Spleen (tissue), 11 donors: ENCODE data around the gene SFXN5. TPM values are rescaled to one million over a fixed set of nuclear protein-coding genes. Genes with fewer than 3 reads are reported as not detected.

Experiments used
- DNase-seq: peaks from one replicate; pipeline ENCODE4 v3.0.0-alpha.2; 2020
- H3K27ac ChIP-seq, 8 donors: fragments of 200-600 bp; sonication (generic) in 7 of 8; 1 replicate in 4 of 8; 2 replicates in 4 of 8; pipeline versions ENCODE4 v1.5.0 to v1.8.0; 2016 to 2021; ENCODE audit warnings: inconsistent platforms in 4 of 8, mild to moderate bottlenecking in 4 of 8, moderate library complexity in 1 of 8
- H3K27me3 ChIP-seq, 7 donors: fragments of 200-600 bp; sonication (generic) in 6 of 7; replicated peaks in 1 of 7; 1 replicate in 4 of 7; 2 replicates in 3 of 7; pipeline versions ENCODE4 v1.5.0 to v1.8.0; 2016 to 2021; ENCODE audit warnings: inconsistent platforms in 3 of 7, mild to moderate bottlenecking in 1 of 7
- H3K36me3 ChIP-seq, 6 donors: fragments of 200-600 bp; sonication (generic) in 5 of 6; 1 replicate in 4 of 6; 2 replicates in 2 of 6; pipeline versions ENCODE4 v1.5.0 to v1.8.0; 2016 to 2021; ENCODE audit warnings: inconsistent platforms in 2 of 6
- H3K4me1 ChIP-seq, 6 donors: fragments of 200-600 bp; sonication (generic) in 5 of 6; 1 replicate in 3 of 6; 2 replicates in 3 of 6; pipeline versions ENCODE4 v1.5.0 to v1.8.0; 2016 to 2021; ENCODE audit warnings: inconsistent platforms in 3 of 6
- H3K4me3 ChIP-seq, 8 donors: fragments of 200-600 bp; sonication (generic) in 7 of 8; 1 replicate in 4 of 8; 2 replicates in 4 of 8; pipeline versions ENCODE4 v1.5.0 to v1.8.0; 2016 to 2021; ENCODE audit warnings: inconsistent platforms in 4 of 8, mild to moderate bottlenecking in 4 of 8, moderate library complexity in 2 of 8
- H3K9me3 ChIP-seq, 8 donors: fragments of 200-600 bp; sonication (generic) in 7 of 8; 1 replicate in 4 of 8; 2 replicates in 4 of 8; pipeline versions ENCODE4 v1.5.0 to v1.8.0; 2016 to 2021; ENCODE audit warnings: inconsistent platforms in 4 of 8
- CTCF ChIP-seq, 11 experiments: fragments of 200-600 bp in 7 of 11; fragments of 450-650 bp in 4 of 11; sonication (generic) in 4 of 11; IDR thresholded peaks in 8 of 11; conservative IDR thresholded peaks in 3 of 11; 1 replicate in 7 of 11; 2 replicates in 4 of 11; pipeline versions ENCODE4 v1.4.0 to v1.8.0; 2016 to 2021; ENCODE audit warnings: antibody characterized with exemption in 11 of 11, inconsistent platforms in 4 of 11, mild to moderate bottlenecking in 1 of 11
- POLR2A ChIP-seq, 3 donors: fragments of 450-650 bp; IDR thresholded peaks; one replicate each; pipeline ENCODE4 v1.5.1; 2017; ENCODE audit warnings: antibody characterized with exemption in 3 of 3, mild to moderate bottlenecking in 1 of 3
- POLR2AphosphoS5 ChIP-seq, 3 donors: sonication (generic); formaldehyde crosslinking; IDR thresholded peaks; one replicate each; pipeline ENCODE4 v1.5.1; 2017; ENCODE audit warnings: antibody characterized with exemption in 3 of 3
- WGBS, 5 donors: extraction: QIAGEN DNeasy Blood & Tissue Kit in 3 of 5; methylation state at CpG; one replicate each; pipeline versions ENCODE4 v1.1.5 to v1.1.7; 2013 to 2018; 5-methylcytosine and 5-hydroxymethylcytosine counted together
- intact Hi-C: fragments of 100-400 bp; cut with DNase I; formaldehyde crosslinking; loops from one replicate; pipeline ENCODE4 v1.15.0; 2023; ENCODE audit warnings: low total_unique reads
- polyA plus RNA-seq, 3 donors: library from polyadenylated mRNA; stranded (reverse); fragments of 200-250 nt; gene quantifications; one replicate each; pipeline ENCODE4 v1.2.1, GENCODE V29; 2013
- total RNA-seq, 7 donors: library from RNA; depleted of rRNA in 3 of 7; stranded (reverse); fragments of >200 nt in 3 of 7; fragmentation: NEBNext Ultra II Directional in 4 of 7; extraction: Animal tissue kit (Norgen Biotek cat#: 25700) in 4 of 7; gene quantifications; one replicate each; pipeline versions ENCODE4 v1.1.0 to v1.2.1, GENCODE V29; 2016 to 2021
- donor health status: healthy with polysubstance abuse.
- donor health status: DM: no; HTN: no; CAD: no; lungs with moderate emphysema.
- donor health status: DM: no; HTN: no; CAD: no.
- donor health status: Bipolar disorder and iron deficiency.
- donor health status: healthy.
- donor health status: DM: no; HTN: no; CAD: no.
- donor health status: DM: yes; HTN: yes; CAD: no.

The SFXN5 gene
- total and polyA plus RNA-seq, 10 donors, result 2.6 to 41.4 (median 22.9) TPM

GRCh38 chr2:72914589-72915319 lies 156.8 kb downstream of the SFXN5 start:
- no peaks in the 10 kb centered on the region for H3K9me3 ChIP-seq
- H3K36me3 ChIP-seq, result no peaks in the 10 kb centered on the region
- 2 to 6% (median 5%) methylated on average over 17 of the region's 17 CpGs for WGBS, 5 donors
- TF ChIP-seq CTCF (IDR thresholded peaks at IDR 0.05 in 8 of 11, conservative IDR thresholded peaks at IDR 0.05 in 3 of 11) (no peak), POLR2A (IDR thresholded peaks at IDR 0.05) (no peak), POLR2AphosphoS5 (IDR thresholded peaks at IDR 0.05) (no peak)
- peak overlapping the region in 1 of 8 donors; percentile 68 for H3K4me3 ChIP-seq
- intact Hi-C loops, result no loop called here
- peaks cover 26 to 51% (median 47%) of the 10 kb centered on the region in 6 donors for H3K4me1 ChIP-seq
- H3K27ac ChIP-seq, result no peak overlapping the region
- no peak for DNase-seq
- peaks cover 30 to 100% (median 98%) of the 10 kb centered on the region in 7 donors for H3K27me3 ChIP-seq

- Histone ChIP-seq H3K27ac (no peak overlapping the region), H3K4me1 (peaks cover 25 to 47% (median 43%) of the 10 kb centered on the region in 6 donors), H3K27me3 (peaks cover 30 to 100% (median 98%) of the 10 kb centered on the region in 7 donors), H3K9me3 (no peaks in the 10 kb centered on the region), H3K36me3 (no peaks in the 10 kb centered on the region), H3K4me3 (no peak overlapping the region)
- WGBS, 5 donors, result 3 to 15% (median 8%) methylated on average over 7 of the region's 7 CpGs
- TF ChIP-seq CTCF (IDR thresholded peaks at IDR 0.05 in 8 of 11, conservative IDR thresholded peaks at IDR 0.05 in 3 of 11) (no peak), POLR2A (IDR thresholded peaks at IDR 0.05) (no peak), POLR2AphosphoS5 (IDR thresholded peaks at IDR 0.05) (no peak)
- intact Hi-C loops, result no loop called here
- no peak for DNase-seq
Observed at GRCh38 chr2:72914206-72914559, 157.3 kb downstream of the SFXN5 start.

- intact Hi-C loops, result no loop called here
- Histone ChIP-seq H3K27me3 (peaks cover 29 to 100% (median 95%) of the 10 kb centered on the region in 7 donors), H3K4me1 (peaks cover 25 to 43% (median 41%) of the 10 kb centered on the region in 6 donors), H3K36me3 (no peaks in the 10 kb centered on the region), H3K27ac (no peak overlapping the region), H3K4me3 (no peak overlapping the region), H3K9me3 (no peaks in the 10 kb centered on the region)
- WGBS, 5 donors, result 20 to 31% (median 21%) methylated on average over 7 of the region's 7 CpGs
- DNase-seq, result no peak
- TF ChIP-seq CTCF (IDR thresholded peaks at IDR 0.05 in 8 of 11, conservative IDR thresholded peaks at IDR 0.05 in 3 of 11) (no peak), POLR2AphosphoS5 (IDR thresholded peaks at IDR 0.05) (no peak), POLR2A (IDR thresholded peaks at IDR 0.05) (no peak)
Observed at GRCh38 chr2:72913486-72914205, 157.9 kb downstream of the SFXN5 start.

GRCh38 chr2:72911256-72911655 lies 160.3 kb downstream of the SFXN5 start:
- no peak overlapping the region for H3K27ac ChIP-seq
- no peaks in the 10 kb centered on the region for H3K9me3 ChIP-seq
- H3K27me3 ChIP-seq, result peaks cover 12 to 100% (median 87%) of the 10 kb centered on the region in 7 donors
- intact Hi-C loops, result no loop called here
- no peaks in the 10 kb centered on the region for H3K36me3 ChIP-seq
- peaks cover 11 to 19% (median 17%) of the 10 kb centered on the region in 6 donors for H3K4me1 ChIP-seq
- no peak for DNase-seq
- H3K4me3 ChIP-seq, result no peak overlapping the region
- TF ChIP-seq POLR2AphosphoS5 (IDR thresholded peaks at IDR 0.05) (no peak), CTCF (IDR thresholded peaks at IDR 0.05 in 8 of 11, conservative IDR thresholded peaks at IDR 0.05 in 3 of 11) (no peak), POLR2A (IDR thresholded peaks at IDR 0.05) (no peak)
- 40 to 60% (median 48%) methylated on average over 1 of the region's 1 CpG for WGBS, 5 donors
